Stimulated activated CD8-positive, alpha-beta memory T cell treated with anti-CD3 and anti-CD28 coated beads, Interleukin-7, amount 100 ng/mL, for 1 hour (primary cell): ENCODE results near the gene PNMT.

Experiments used
- DNase-seq, 2 donors: peaks; one replicate each; pipeline ENCODE4 v3.0.0-alpha.2; 2020; ENCODE audit warnings: low read depth in 2 of 2

PNMT gene

GRCh38 chr17:39669897-39670735, 1.9 kb downstream of the PNMT start:
- DNase-seq = no peak

- DNase-seq = no peak
Measured at GRCh38 chr17:39670746-39671145, 2.5 kb downstream of the PNMT start.

GRCh38 chr17:39671651-39672521, 3.6 kb downstream of the PNMT start:
- no peak for DNase-seq

GRCh38 chr17:39672522-39673334, 4.5 kb downstream of the PNMT start:
- no peak for DNase-seq

- DNase-seq = no peak
Measured at GRCh38 chr17:39673335-39674081, 5.3 kb downstream of the PNMT start.

GRCh38 chr17:39674179-39674578, 5.9 kb downstream of the PNMT start:
- DNase-seq = no peak

- DNase-seq = no peak
Measured at GRCh38 chr17:39674702-39675389, 6.6 kb downstream of the PNMT start.

GRCh38 chr17:39675390-39676082, 7.3 kb downstream of the PNMT start:
- DNase-seq = no peak

- no peak for DNase-seq
Measured at GRCh38 chr17:39676198-39676819, 8.1 kb downstream of the PNMT start.

GRCh38 chr17:39677072-39677471, 8.8 kb downstream of the PNMT start:
- no peak for DNase-seq

GRCh38 chr17:39677542-39678339, 9.5 kb downstream of the PNMT start:
- no peak for DNase-seq

- no peak for DNase-seq
Measured at GRCh38 chr17:39678340-39679116, 10.3 kb downstream of the PNMT start.

GRCh38 chr17:39679521-39680192, 11.4 kb downstream of the PNMT start:
- no peak for DNase-seq

GRCh38 chr17:39683295-39683939, 15.2 kb downstream of the PNMT start:
- no peak for DNase-seq

GRCh38 chr17:39684369-39685192, 16.3 kb downstream of the PNMT start:
- no peak for DNase-seq

- no peak for DNase-seq
Measured at GRCh38 chr17:39687101-39687545, 18.9 kb downstream of the PNMT start.
